Endodermal cell (in vitro differentiated cells): ENCODE measurements around the gene KRT33B. TPM values are rescaled to one million over a fixed set of nuclear protein-coding genes. Genes with fewer than 3 reads are reported as not detected.
"Not testable (repeated sequence)": the region's sequence is repeated elsewhere in the genome, so short reads cannot be mapped to it uniquely, and the experiment has no call there.

ENCODE experiments used
- DNase-seq: peaks from one replicate; pipeline ENCODE4 v3.0.0-alpha.2; 2017
- H3K27ac ChIP-seq: 2 replicates; pipeline ENCODE4 v1.5.1; 2013; ENCODE audit warnings: mild to moderate bottlenecking, low read depth, low read length, moderate library complexity
- H3K27me3 ChIP-seq: 2 replicates; pipeline ENCODE4 v1.6.1; 2013; ENCODE audit warnings: mild to moderate bottlenecking, low read length, moderate library complexity; ENCODE audit not compliant: insufficient read depth, control insufficient read depth, poor library complexity, severe bottlenecking
- H3K36me3 ChIP-seq: 2 replicates; pipeline ENCODE4 v1.7.0; 2013; ENCODE audit warnings: mild to moderate bottlenecking, low read length, moderate library complexity; ENCODE audit not compliant: control insufficient read depth, insufficient read depth
- H3K4me1 ChIP-seq: one replicate; pipeline ENCODE4 v1.7.0; 2013; ENCODE audit warnings: low read length; ENCODE audit not compliant: control insufficient read depth, insufficient read depth
- H3K4me3 ChIP-seq: 2 replicates; pipeline ENCODE4 v1.5.1; 2013; ENCODE audit warnings: mild to moderate bottlenecking, low read length, moderate library complexity
- H3K9ac ChIP-seq: 2 replicates; pipeline ENCODE4 v1.6.1; 2013; ENCODE audit warnings: mild to moderate bottlenecking, low read length, moderate library complexity; ENCODE audit not compliant: poor library complexity, severe bottlenecking; ENCODE audit errors: extremely low read depth
- H3K9me3 ChIP-seq: 2 replicates; pipeline ENCODE4 v1.6.1; 2013; ENCODE audit warnings: mild to moderate bottlenecking, low read length, moderate library complexity; ENCODE audit not compliant: control insufficient read depth
- H3K27ac Mint-ChIP-seq: 2 replicates; pipeline ENCODE4 v1.8.0; 2020; ENCODE audit warnings: mixed read lengths
- H3K27me3 Mint-ChIP-seq: 2 replicates; pipeline ENCODE4 v1.8.0; 2021; ENCODE audit warnings: mild to moderate bottlenecking, mixed read lengths; ENCODE audit not compliant: insufficient read depth
- H3K36me3 Mint-ChIP-seq: 2 replicates; pipeline ENCODE4 v1.8.0; 2020; ENCODE audit warnings: low read depth, mixed read lengths
- H3K4me1 Mint-ChIP-seq: 2 replicates; pipeline ENCODE4 v1.8.0; 2020; ENCODE audit warnings: mixed read lengths
- H3K4me3 Mint-ChIP-seq: 2 replicates; pipeline ENCODE4 v1.8.0; 2020; ENCODE audit warnings: mild to moderate bottlenecking, moderate library complexity, mixed read lengths
- H3K9me3 Mint-ChIP-seq: 2 replicates; pipeline ENCODE4 v1.8.0; 2020; ENCODE audit warnings: mild to moderate bottlenecking, mixed read lengths
- CTCF ChIP-seq: fragments of 200-600 bp; sonication (generic); conservative IDR thresholded peaks from 2 replicates; pipeline ENCODE4 v1.5.0; 2021; ENCODE audit warnings: antibody characterized with exemption, mild to moderate bottlenecking
- WGBS, 2 experiments: methylation state at CpG; one replicate each; pipeline versions ENCODE4 v1.1.5 to v1.1.7; 2013; ENCODE audit warnings: missing lambda C conversion rate in 2 of 2, mixed read lengths in 1 of 2; ENCODE audit not compliant: insufficient coverage in 1 of 2, insufficient read length in 1 of 2; 5-methylcytosine and 5-hydroxymethylcytosine counted together
- total RNA-seq, 2 donors: library from RNA; stranded (reverse); fragmentation: NEBNext Ultra II Directional in 1 of 2; extraction: Animal tissue kit (Norgen Biotek cat#: 25700) in 1 of 2; gene quantifications; 2 replicates in 1 of 2; 3 replicates in 1 of 2; pipeline ENCODE4 v1.2.1, GENCODE V29; 2021

KRT33B gene
- total RNA-seq, 2 donors from 2014 or later, result not detected

GRCh38 chr17:41382394-41382793 lies 12.8 kb upstream of the KRT33B start:
- Mint-ChIP-seq H3K4me3 (no peak overlapping the region), H3K36me3 (no peaks in the 10 kb centered on the region), H3K27ac (no peak overlapping the region), H3K4me1 (no peaks in the 10 kb centered on the region), H3K27me3 (peaks cover 1% of the 10 kb centered on the region), H3K9me3 (peaks cover 7% of the 10 kb centered on the region)
- no peaks in the 10 kb centered on the region for H3K4me1 ChIP-seq
- H3K27me3 ChIP-seq, result no peaks in the 10 kb centered on the region
- WGBS, 2 experiments, result 93% methylated on average over 1 of the region's 1 CpG; no CpG with 5 or more reads in 1 of the 2 experiments
- no peak overlapping the region for H3K4me3 ChIP-seq
- peak; percentile 25 for DNase-seq
- no peak for TF ChIP-seq CTCF
- no peak overlapping the region for H3K9ac ChIP-seq
- no peak overlapping the region for H3K27ac ChIP-seq
- no peaks in the 10 kb centered on the region for H3K36me3 ChIP-seq
- no peaks in the 10 kb centered on the region for H3K9me3 ChIP-seq

- not testable (repeated sequence) for H3K9me3 Mint-ChIP-seq, H3K27ac Mint-ChIP-seq, H3K36me3 Mint-ChIP-seq, H3K4me3 ChIP-seq, H3K27me3 ChIP-seq, H3K36me3 ChIP-seq, H3K9me3 ChIP-seq, H3K4me3 Mint-ChIP-seq, H3K4me1 ChIP-seq, H3K9ac ChIP-seq, H3K27me3 Mint-ChIP-seq, H3K4me1 Mint-ChIP-seq, H3K27ac ChIP-seq
- 95 to 100% methylated on average over 2 to 13 of the region's 13 CpGs for WGBS, 2 experiments
- DNase-seq, result peak; percentile 34
Observed at GRCh38 chr17:41381943-41382342, 12.3 kb upstream of the KRT33B start, which contains the start of gene KRT34. KRT34 (minus strand) TSS chr17:41382306; CDS start chr17:41382246, 60 bp downstream.

- not testable (repeated sequence) for H3K36me3 ChIP-seq, H3K9me3 Mint-ChIP-seq, H3K9me3 ChIP-seq, H3K27ac Mint-ChIP-seq, H3K4me1 ChIP-seq, H3K27ac ChIP-seq, H3K9ac ChIP-seq, DNase-seq, H3K4me3 ChIP-seq, H3K4me3 Mint-ChIP-seq, H3K27me3 ChIP-seq, H3K4me1 Mint-ChIP-seq, H3K27me3 Mint-ChIP-seq, H3K36me3 Mint-ChIP-seq
- WGBS, 2 experiments, result 93 to 100% methylated on average over 7 of the region's 7 CpGs
Observed at GRCh38 chr17:41380091-41380490, 10.5 kb upstream of the KRT33B start.

GRCh38 chr17:41377546-41377945 lies 7.9 kb upstream of the KRT33B start:
- Histone ChIP-seq H3K9ac (no peak overlapping the region), H3K27me3 (no peaks in the 10 kb centered on the region), H3K9me3 (peaks cover 3% of the 10 kb centered on the region), H3K4me1 (no peaks in the 10 kb centered on the region), H3K27ac (no peak overlapping the region), H3K36me3 (no peaks in the 10 kb centered on the region), H3K4me3 (no peak overlapping the region)
- no peak overlapping the region for H3K4me3 Mint-ChIP-seq
- no peak for TF ChIP-seq CTCF
- H3K36me3 Mint-ChIP-seq, result no peaks in the 10 kb centered on the region
- peaks cover 2% of the 10 kb centered on the region for H3K9me3 Mint-ChIP-seq
- H3K27ac Mint-ChIP-seq, result no peak overlapping the region
- peak; percentile 39 for DNase-seq
- 62 to 77% methylated on average over 2 of the region's 2 CpGs for WGBS, 2 experiments
- H3K4me1 Mint-ChIP-seq, result no peaks in the 10 kb centered on the region
- H3K27me3 Mint-ChIP-seq, result peaks cover 5% of the 10 kb centered on the region
